Peyer's patch (tissue), 4 donors: ENCODE data around the gene AOPEP. TPM values are rescaled to one million over a fixed set of nuclear protein-coding genes. Genes with fewer than 3 reads are reported as not detected.

Experiments used
- DNase-seq, 3 donors: peaks; one replicate each; pipeline ENCODE4 v3.0.0-alpha.2; 2017 to 2019
- H3K27ac ChIP-seq, 4 donors: fragments of 200-600 bp; sonication (generic); one replicate each; pipeline ENCODE4 v1.5.1; 2016 to 2019
- H3K27me3 ChIP-seq, 2 donors: fragments of 200-600 bp; sonication (generic); one replicate each; pipeline ENCODE4 v1.5.1; 2019
- H3K36me3 ChIP-seq, 3 donors: fragments of 200-600 bp; sonication (generic); one replicate each; pipeline ENCODE4 v1.5.1; 2016 to 2019
- H3K4me1 ChIP-seq, 4 donors: fragments of 200-600 bp; sonication (generic); one replicate each; pipeline ENCODE4 v1.5.1; 2016 to 2019
- H3K4me3 ChIP-seq, 4 donors: fragments of 200-600 bp; sonication (generic); 1 replicate in 3 of 4; 2 replicates in 1 of 4; pipeline ENCODE4 v1.5.1; 2016 to 2019; ENCODE audit warnings: mild to moderate bottlenecking in 1 of 4
- H3K9me3 ChIP-seq, 4 donors: fragments of 200-600 bp; sonication (generic); one replicate each; pipeline ENCODE4 v1.5.1; 2016 to 2019; ENCODE audit warnings: mild to moderate bottlenecking in 1 of 4
- CTCF ChIP-seq, 6 experiments: fragments of 450-650 bp in 4 of 6; fragments of 200-600 bp in 2 of 6; sonication (generic) in 1 of 6; IDR thresholded peaks; one replicate each; pipeline ENCODE4 v1.5.1; 2017 to 2019; ENCODE audit warnings: antibody characterized with exemption in 6 of 6, mild to moderate bottlenecking in 3 of 6, moderate library complexity in 1 of 6
- POLR2A ChIP-seq, 2 donors: fragments of 450-650 bp; IDR thresholded peaks; one replicate each; pipeline ENCODE4 v1.5.1; 2017; ENCODE audit warnings: antibody characterized with exemption in 2 of 2, mild to moderate bottlenecking in 2 of 2, moderate library complexity in 2 of 2
- total RNA-seq, 4 donors: library from RNA; depleted of rRNA; stranded (reverse); fragments of >200 nt; gene quantifications; one replicate each; pipeline ENCODE4 v1.1.0, GENCODE V29; 2016

Gene AOPEP
- total RNA-seq, 4 donors from 2014 or later, result 83.5 to 272 (median 117) TPM

GRCh38 chr9:94950040-94950578 is 223.6 kb downstream of the AOPEP start:
- no peaks in the 10 kb centered on the region for H3K36me3 ChIP-seq
- H3K27me3 ChIP-seq, result no peaks in the 10 kb centered on the region
- DNase-seq, result no peak
- H3K4me3 ChIP-seq, result no peak overlapping the region
- H3K4me1 ChIP-seq, result peaks cover 0 to 29% (median 3%) of the 10 kb centered on the region in 4 donors
- no peak overlapping the region for H3K27ac ChIP-seq
- TF ChIP-seq CTCF (IDR thresholded peaks at IDR 0.05) (no peak), POLR2A (IDR thresholded peaks at IDR 0.05) (no peak)
- H3K9me3 ChIP-seq, result no peaks in the 10 kb centered on the region

DNA sequence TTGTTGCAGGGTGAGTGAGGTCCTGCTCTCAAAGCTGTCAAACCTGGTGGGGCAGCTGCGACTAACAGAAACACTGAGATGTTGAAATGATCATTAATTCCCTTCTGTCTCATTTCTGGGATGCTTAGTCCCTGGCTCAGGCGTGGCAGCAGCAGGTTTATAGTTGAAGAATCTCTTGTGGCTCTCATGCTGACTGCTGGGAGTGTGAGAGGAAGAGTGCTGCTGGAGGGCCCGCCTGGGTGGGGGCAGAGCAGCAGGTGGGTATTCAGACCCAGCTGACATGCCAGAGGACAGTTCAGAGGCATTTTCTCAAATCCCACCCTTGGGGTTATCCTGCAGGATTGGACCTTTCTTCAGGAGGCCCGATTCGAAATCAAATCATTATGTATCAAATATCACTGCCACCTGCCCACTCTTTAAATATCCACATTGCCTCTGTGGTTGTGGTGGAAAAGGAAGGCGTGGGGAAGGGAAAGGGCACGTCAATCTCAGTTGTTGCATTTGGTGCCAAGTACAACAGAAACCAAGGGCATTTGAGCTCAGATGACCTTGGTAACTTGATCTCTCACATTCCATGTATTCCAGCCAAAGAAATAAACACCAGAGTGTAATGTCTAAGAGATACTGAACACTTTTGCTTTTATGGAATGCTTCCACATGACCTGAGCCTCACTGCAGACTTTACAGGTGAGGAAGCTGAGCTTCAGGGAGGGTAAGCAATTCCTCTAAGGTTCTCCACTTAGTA is 224.3 kb downstream of the AOPEP start:
- Histone ChIP-seq H3K36me3 (no peaks in the 10 kb centered on the region), H3K27me3 (no peaks in the 10 kb centered on the region), H3K9me3 (no peaks in the 10 kb centered on the region), H3K27ac (no peak overlapping the region), H3K4me3 (no peak overlapping the region), H3K4me1 (peaks cover 0 to 26% (median 3%) of the 10 kb centered on the region in 4 donors)
- no peak for DNase-seq
- TF ChIP-seq POLR2A (IDR thresholded peaks at IDR 0.05), result no peak
- no peak for TF ChIP-seq CTCF (IDR thresholded peaks at IDR 0.05)

- peaks cover 0 to 20% (median 3%) of the 10 kb centered on the region in 4 donors for H3K4me1 ChIP-seq
- TF ChIP-seq POLR2A (IDR thresholded peaks at IDR 0.05) (no peak), CTCF (IDR thresholded peaks at IDR 0.05) (no peak)
- no peak for DNase-seq
Observed at GRCh38 chr9:94951324-94952135, 225.0 kb downstream of the AOPEP start.

DNA sequence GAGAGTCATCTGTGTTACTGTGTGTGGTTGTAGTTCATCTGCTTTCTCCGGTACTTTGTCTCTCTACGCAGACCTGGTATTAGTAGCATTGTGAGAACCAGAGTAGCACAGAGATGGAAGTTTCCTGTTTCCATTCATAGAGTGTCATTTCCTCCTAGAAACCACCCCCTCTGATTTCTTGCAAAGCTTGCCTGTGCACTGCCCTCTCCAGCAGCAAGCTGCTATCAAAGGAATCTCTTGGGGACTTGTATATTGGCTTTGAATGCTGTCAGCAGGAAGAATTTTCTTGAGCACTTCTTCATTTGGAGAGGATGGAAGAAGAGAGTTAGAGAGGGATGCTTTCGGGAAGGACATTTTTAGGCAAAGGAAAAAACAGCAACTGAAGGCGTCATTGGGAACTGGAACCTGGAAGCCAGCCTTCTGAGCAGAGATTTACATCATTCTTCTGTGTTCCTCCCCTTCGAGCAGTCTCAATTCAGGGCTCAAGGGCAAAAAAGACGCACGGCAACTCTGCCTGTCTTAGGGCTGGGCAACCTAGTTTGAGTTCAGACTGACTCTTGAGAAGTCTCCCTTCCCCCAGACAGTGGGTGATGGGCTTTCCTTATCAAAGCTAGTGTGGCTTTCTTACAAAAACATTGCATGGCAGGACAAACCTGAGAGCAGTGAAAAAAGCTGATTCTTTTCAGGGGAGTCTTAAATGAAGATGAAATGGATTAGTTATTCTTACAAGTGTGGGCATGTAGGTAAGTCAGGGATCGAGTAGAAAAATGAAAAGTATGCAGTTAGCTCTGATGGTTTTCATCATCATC is 226.3 kb downstream of the AOPEP start:
- no peaks in the 10 kb centered on the region for H3K36me3 ChIP-seq
- DNase-seq, result no peak
- no peak for TF ChIP-seq CTCF (IDR thresholded peaks at IDR 0.05)
- TF ChIP-seq POLR2A (IDR thresholded peaks at IDR 0.05), result no peak

More at GRCh38 chr9:94951324-94952135, 225.0 kb downstream of the AOPEP start:
- Histone ChIP-seq H3K36me3 (no peaks in the 10 kb centered on the region), H3K4me3 (no peak overlapping the region), H3K27me3 (no peaks in the 10 kb centered on the region), H3K27ac (peak overlapping the region in 2 of 4 donors; percentile 21 to 25), H3K9me3 (no peaks in the 10 kb centered on the region)

GRCh38 chr9:94956731-94957130 is 230.2 kb downstream of the AOPEP start:
- H3K27ac ChIP-seq, result no peak overlapping the region
- no peak overlapping the region for H3K4me3 ChIP-seq
- DNase-seq, result no peak
- TF ChIP-seq POLR2A (IDR thresholded peaks at IDR 0.05), result no peak
- no peaks in the 10 kb centered on the region for H3K36me3 ChIP-seq
- H3K27me3 ChIP-seq, result no peaks in the 10 kb centered on the region
- H3K9me3 ChIP-seq, result no peaks in the 10 kb centered on the region
- H3K4me1 ChIP-seq, result peaks cover 0 to 5% (median 1%) of the 10 kb centered on the region in 4 donors

More for the DNA sequence above, 226.3 kb downstream of the AOPEP start:
- Histone ChIP-seq H3K9me3 (no peaks in the 10 kb centered on the region), H3K27me3 (no peaks in the 10 kb centered on the region), H3K27ac (peak overlapping the region in 2 of 4 donors; percentile 21 to 22), H3K4me3 (no peak overlapping the region), H3K4me1 (peaks cover 0 to 20% (median 3%) of the 10 kb centered on the region in 4 donors)
